ENCODE results near the gene TRIM51. TPM values are rescaled to one million over a fixed set of nuclear protein-coding genes. Genes with fewer than 3 reads are reported as not detected.

Gene TRIM51
- total RNA-seq, 1 experiment from 2014 or later, result not detected

Other genes starting within 250 kb of the TRIM51 start
- not detected in 2 replicates for gene OR4P4, start 248.2 kb upstream of the TRIM51 start, total RNA-seq (2014; rRNA removed; shearing (Covaris generic))
- not detected in 2 replicates for gene OR4S2, start 235.0 kb upstream of the TRIM51 start, total RNA-seq (2014; rRNA removed; shearing (Covaris generic))
- gene OR4C6, start 221.1 kb upstream of the TRIM51 start, total RNA-seq (2014; rRNA removed; shearing (Covaris generic)), result not detected in 2 replicates
- gene OR5D13, start 109.9 kb upstream of the TRIM51 start, total RNA-seq (2014; rRNA removed; shearing (Covaris generic)), result not detected in 2 replicates
- not detected in 2 replicates for gene OR5D14, start 87.7 kb upstream of the TRIM51 start, total RNA-seq (2014; rRNA removed; shearing (Covaris generic))
- gene OR5L1, start 71.9 kb upstream of the TRIM51 start, total RNA-seq (2014; rRNA removed; shearing (Covaris generic)), result not detected in 2 replicates
- gene OR5D18, start 63.7 kb upstream of the TRIM51 start, total RNA-seq (2014; rRNA removed; shearing (Covaris generic)), result not detected in 2 replicates
- not detected in 2 replicates for gene OR5L2, start 56.1 kb upstream of the TRIM51 start, total RNA-seq (2014; rRNA removed; shearing (Covaris generic))
- not detected in 2 replicates for gene OR5D16, start 44.5 kb upstream of the TRIM51 start, total RNA-seq (2014; rRNA removed; shearing (Covaris generic))
- gene OR5W2, start 31.3 kb downstream of the TRIM51 start, total RNA-seq (2014; rRNA removed; shearing (Covaris generic)), result not detected in 2 replicates
- not detected in 2 replicates for gene OR5I1, start 53.1 kb downstream of the TRIM51 start, total RNA-seq (2014; rRNA removed; shearing (Covaris generic))
- not detected in 2 replicates for gene OR10AG1, start 86.6 kb downstream of the TRIM51 start, total RNA-seq (2014; rRNA removed; shearing (Covaris generic))
- not detected in 2 replicates for gene OR5F1, start 111.3 kb downstream of the TRIM51 start, total RNA-seq (2014; rRNA removed; shearing (Covaris generic))
- not detected in 2 replicates for gene OR5AS1, start 144.4 kb downstream of the TRIM51 start, total RNA-seq (2014; rRNA removed; shearing (Covaris generic))
- gene OR8I2, start 210.0 kb downstream of the TRIM51 start, total RNA-seq (2014; rRNA removed; shearing (Covaris generic)), result not detected in 2 replicates
- not detected in 2 replicates for gene OR8H2, start 220.4 kb downstream of the TRIM51 start, total RNA-seq (2014; rRNA removed; shearing (Covaris generic))
- not detected in 2 replicates for gene OR8H3, start 239.1 kb downstream of the TRIM51 start, total RNA-seq (2014; rRNA removed; shearing (Covaris generic))